Activated CD8-positive, alpha-beta T cell treated with anti-CD3 and anti-CD28 coated beads, Interleukin-2, amount 10 ng/mL, durations not matched to agents 7 days and 5 days (primary cell): ENCODE measurements around the gene SPATS2L. TPM values are rescaled to one million over a fixed set of nuclear protein-coding genes. Genes with fewer than 3 reads are reported as not detected.

Experiments
- ATAC-seq: fragments of 150-1000 bp; cut with Tn5 transposase; one replicate; pipeline ENCODE4 v1.10.0; 2021; ENCODE audit warnings: moderate library complexity
- CTCF ChIA-PET: fragments of 350-600 bp; sonication (Branson Sonifier 250); formaldehyde crosslinking; loops from one replicate; lab custom pipeline; 2021; ENCODE audit warnings: antibody characterized with exemption; lab: Charles Lee
- POLR2A ChIA-PET: fragments of 350-600 bp; sonication (Branson Sonifier 250); formaldehyde crosslinking; loops from one replicate; lab custom pipeline; 2021; ENCODE audit warnings: antibody characterized with exemption; lab: Charles Lee
- DNase-seq: peaks from one replicate; pipeline ENCODE4 v3.0.0-alpha.2; 2020
- H3K27ac Mint-ChIP-seq: one replicate; pipeline ENCODE4 v1.8.0; 2021; ENCODE audit warnings: mild to moderate bottlenecking, mixed read lengths
- H3K27me3 Mint-ChIP-seq: one replicate; pipeline ENCODE4 v1.8.0; 2021; ENCODE audit warnings: low read depth, mixed read lengths
- H3K36me3 Mint-ChIP-seq: one replicate; pipeline ENCODE4 v1.8.0; 2021; ENCODE audit warnings: low read depth, mixed read lengths
- H3K4me1 Mint-ChIP-seq: one replicate; pipeline ENCODE4 v1.8.0; 2021; ENCODE audit warnings: low read depth, mixed read lengths
- H3K4me3 Mint-ChIP-seq: one replicate; pipeline ENCODE4 v1.8.0; 2021; ENCODE audit warnings: mild to moderate bottlenecking, mixed read lengths
- H3K9me3 Mint-ChIP-seq: one replicate; pipeline ENCODE4 v1.8.0; 2022; ENCODE audit warnings: mixed read lengths; ENCODE audit not compliant: insufficient read depth
- total RNA-seq, 2 experiments: library from RNA; stranded (reverse); gene quantifications; one replicate each; pipeline ENCODE4 v1.2.3, GENCODE V29; 2021

The SPATS2L gene
- total RNA-seq, 2 experiments from 2014 or later: 45.5 to 46.5 TPM

- Mint-ChIP-seq H3K9me3 (no peaks in the 10 kb centered on the region), H3K36me3 (peaks cover 10% of the 10 kb centered on the region), H3K4me1 (peaks cover 53% of the 10 kb centered on the region), H3K27ac (peak overlapping the region; percentile 95), H3K4me3 (peak overlapping the region; percentile 84), H3K27me3 (no peaks in the 10 kb centered on the region)
- ChIA-PET CTCF (interaction anchor here (0.6 to 4.6 kb wide), 7 partner anchors 11 to 219 kb away, joined by 3 to 20 read pairs (median 3); no protein-coding TSS in a partner anchor), POLR2A (interaction anchor here (1.3 to 2.2 kb wide), 4 partner anchors 9 to 95 kb away, joined by 3 to 13 read pairs (median 8); no protein-coding TSS in a partner anchor)
- DNase-seq (no peak), ATAC-seq (no peak)
Observed at GRCh38 chr2:200373231-200373630, 66.7 kb downstream of the SPATS2L start.

- peaks cover 55% of the 10 kb centered on the region for H3K4me1 Mint-ChIP-seq
- no peaks in the 10 kb centered on the region for H3K9me3 Mint-ChIP-seq
- peak overlapping the region; percentile 95 for H3K27ac Mint-ChIP-seq
- ChIA-PET CTCF (interaction anchor here (0.6 to 4.6 kb wide), 6 partner anchors 10 to 363 kb away, joined by 3 to 20 read pairs (median 8); no protein-coding TSS in a partner anchor), POLR2A (interaction anchor here (0.6 to 2.2 kb wide), 6 partner anchors 10 to 395 kb away, joined by 3 to 13 read pairs (median 4); no protein-coding TSS in a partner anchor)
- H3K4me3 Mint-ChIP-seq: peak overlapping the region; percentile 84
- no peaks in the 10 kb centered on the region for H3K27me3 Mint-ChIP-seq
- ATAC-seq: peak; percentile 94
- H3K36me3 Mint-ChIP-seq: peaks cover 10% of the 10 kb centered on the region
- peak; percentile 73 for DNase-seq
Observed at GRCh38 chr2:200373973-200374416, 67.5 kb downstream of the SPATS2L start.

- DNase-seq (peak; percentile 58), ATAC-seq (peak; percentile 45)
- no peak overlapping the region for H3K4me3 Mint-ChIP-seq
- H3K4me1 Mint-ChIP-seq: peaks cover 74% of the 10 kb centered on the region
- peak overlapping the region; percentile 73 for H3K27ac Mint-ChIP-seq
- CTCF ChIA-PET: interaction anchor here (0.6 to 3.2 kb wide), 7 partner anchors 29 to 397 kb away, joined by 3 to 7 read pairs (median 3); partner anchors contain the start of gene KCTD18
- POLR2A ChIA-PET: no interaction called here
- H3K9me3 Mint-ChIP-seq: no peaks in the 10 kb centered on the region
- no peaks in the 10 kb centered on the region for H3K27me3 Mint-ChIP-seq
- H3K36me3 Mint-ChIP-seq: peaks cover 10% of the 10 kb centered on the region
Observed at GRCh38 chr2:200376513-200377354, 70.2 kb downstream of the SPATS2L start.

- no peaks in the 10 kb centered on the region for H3K27me3 Mint-ChIP-seq
- CTCF ChIA-PET: interaction anchor here (0.7 to 3.2 kb wide), 4 partner anchors 9 to 398 kb away, joined by 3 to 7 read pairs (median 3); no protein-coding TSS in a partner anchor
- DNase-seq: no peak
- POLR2A ChIA-PET: no interaction called here
- H3K36me3 Mint-ChIP-seq: peaks cover 6% of the 10 kb centered on the region
- ATAC-seq: no peak
- peaks cover 81% of the 10 kb centered on the region for H3K4me1 Mint-ChIP-seq
- H3K9me3 Mint-ChIP-seq: no peaks in the 10 kb centered on the region
- H3K4me3 Mint-ChIP-seq: no peak overlapping the region
- H3K27ac Mint-ChIP-seq: peak overlapping the region; percentile 73
Observed at GRCh38 chr2:200377355-200378336, 71.2 kb downstream of the SPATS2L start.

GRCh38 chr2:200378652-200379290 lies 72.3 kb downstream of the SPATS2L start:
- ChIA-PET CTCF (interaction anchor here (1.3 to 3.2 kb wide), 2 partner anchors 92 to 103 kb away, joined by 3 to 7 read pairs; no protein-coding TSS in a partner anchor), POLR2A (no interaction called here)
- Mint-ChIP-seq H3K27me3 (no peaks in the 10 kb centered on the region), H3K4me1 (peaks cover 82% of the 10 kb centered on the region), H3K9me3 (no peaks in the 10 kb centered on the region), H3K27ac (no peak overlapping the region), H3K36me3 (peaks cover 13% of the 10 kb centered on the region), H3K4me3 (no peak overlapping the region)
- ATAC-seq (no peak), DNase-seq (no peak)

GRCh38 chr2:200379481-200380090 lies 73.1 kb downstream of the SPATS2L start:
- Mint-ChIP-seq H3K27ac (no peak overlapping the region), H3K4me1 (peaks cover 75% of the 10 kb centered on the region), H3K9me3 (no peaks in the 10 kb centered on the region), H3K36me3 (peaks cover 14% of the 10 kb centered on the region), H3K27me3 (no peaks in the 10 kb centered on the region), H3K4me3 (no peak overlapping the region)
- CTCF ChIA-PET: interaction anchor here (1.0 to 1.3 kb wide), 2 partner anchors 91 to 400 kb away, joined by 3 read pairs; no protein-coding TSS in a partner anchor
- POLR2A ChIA-PET: no interaction called here
- ATAC-seq (no peak), DNase-seq (no peak)

GRCh38 chr2:200380091-200380561 lies 73.6 kb downstream of the SPATS2L start:
- POLR2A ChIA-PET: no interaction called here
- H3K4me1 Mint-ChIP-seq: peaks cover 75% of the 10 kb centered on the region
- H3K27ac Mint-ChIP-seq: peak overlapping the region; percentile 6
- H3K9me3 Mint-ChIP-seq: no peaks in the 10 kb centered on the region
- H3K36me3 Mint-ChIP-seq: peaks cover 13% of the 10 kb centered on the region
- H3K27me3 Mint-ChIP-seq: no peaks in the 10 kb centered on the region
- CTCF ChIA-PET: interaction anchor here (1.0 kb wide), 1 partner anchor 400 kb away, joined by 3 read pairs; no protein-coding TSS in a partner anchor
- ATAC-seq (no peak), DNase-seq (no peak)
- H3K4me3 Mint-ChIP-seq: no peak overlapping the region

- CTCF ChIA-PET: no interaction called here
- ATAC-seq (no peak), DNase-seq (no peak)
- H3K27ac Mint-ChIP-seq: peak overlapping the region; percentile 23
- H3K4me1 Mint-ChIP-seq: peaks cover 69% of the 10 kb centered on the region
- H3K36me3 Mint-ChIP-seq: peaks cover 16% of the 10 kb centered on the region
- POLR2A ChIA-PET: no interaction called here
- no peak overlapping the region for H3K4me3 Mint-ChIP-seq
- H3K9me3 Mint-ChIP-seq: no peaks in the 10 kb centered on the region
- no peaks in the 10 kb centered on the region for H3K27me3 Mint-ChIP-seq
Observed at GRCh38 chr2:200380833-200381542, 74.5 kb downstream of the SPATS2L start.

GRCh38 chr2:200382874-200383273 lies 76.4 kb downstream of the SPATS2L start:
- Mint-ChIP-seq H3K4me3 (no peak overlapping the region), H3K9me3 (no peaks in the 10 kb centered on the region), H3K27me3 (no peaks in the 10 kb centered on the region), H3K27ac (peak overlapping the region; percentile 77), H3K36me3 (peaks cover 23% of the 10 kb centered on the region), H3K4me1 (peaks cover 53% of the 10 kb centered on the region)
- CTCF ChIA-PET: interaction anchor here (0.9 to 4.1 kb wide), 3 partner anchors 9 to 71 kb away, joined by 3 to 20 read pairs (median 3); no protein-coding TSS in a partner anchor
- POLR2A ChIA-PET: interaction anchor here (0.8 to 3.0 kb wide), 2 partner anchors 9 to 74 kb away, joined by 3 to 13 read pairs; no protein-coding TSS in a partner anchor
- ATAC-seq: no peak
- no peak for DNase-seq
